Fibroblast of mammary gland (primary cell): ENCODE measurements around the gene TNS3.

ENCODE experiments used
- DNase-seq: peaks from one replicate; pipeline ENCODE4 v3.0.0-alpha.2; 2010; ENCODE audit warnings: low read depth
- H3K4me3 ChIP-seq: 2 replicates; pipeline ENCODE4 v1.5.1; 2011; ENCODE audit warnings: low read depth, mild to moderate bottlenecking, low read length, moderate library complexity; ENCODE audit not compliant: control insufficient read depth
- TF ChIP-seq, protein P1 (sequence below): conservative IDR thresholded peaks from 2 replicates; pipeline ENCODE4 v1.5.1; 2011; ENCODE audit warnings: low read depth, low read length, inconsistent platforms; ENCODE audit not compliant: control insufficient read depth, insufficient read depth

TNS3 gene

DNA sequence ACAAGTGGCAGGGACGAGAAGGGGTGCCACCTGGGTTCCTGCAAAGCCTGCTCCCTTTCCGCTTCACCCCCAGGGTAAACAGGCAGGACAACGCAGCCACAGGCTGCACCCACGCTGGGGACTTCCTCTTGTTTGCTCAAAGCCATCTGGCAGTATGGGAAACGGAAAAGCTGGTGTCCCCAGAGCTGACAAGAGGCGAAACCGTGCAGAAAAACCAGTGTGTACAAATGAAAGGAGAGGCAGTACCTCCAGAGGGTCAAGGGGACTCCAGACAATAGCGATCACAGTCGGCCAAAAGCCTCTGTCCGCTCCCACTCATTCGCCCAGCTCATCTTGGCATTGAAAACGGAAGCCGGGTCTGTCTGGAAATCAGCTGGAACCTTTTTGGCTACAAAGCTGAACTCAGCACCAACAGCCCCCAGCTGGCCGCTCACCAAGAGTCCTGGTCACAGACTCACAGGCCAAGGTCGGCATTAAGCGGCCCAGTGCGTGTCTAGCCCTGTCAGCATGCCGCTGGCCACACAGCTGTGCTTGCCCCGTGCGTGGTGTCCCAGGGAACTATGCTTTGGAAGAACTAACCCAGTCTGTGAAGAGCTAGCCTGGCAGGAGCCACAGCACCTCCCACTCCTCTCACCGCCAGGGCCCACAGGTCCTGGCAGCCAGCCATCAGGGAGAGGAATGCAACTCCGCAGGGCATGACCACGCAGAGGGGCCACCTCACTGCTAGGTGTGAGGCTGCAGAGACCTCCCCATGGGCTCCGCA is 10.4 kb downstream of the TNS3 start:
- TF ChIP-seq, protein P1, sequence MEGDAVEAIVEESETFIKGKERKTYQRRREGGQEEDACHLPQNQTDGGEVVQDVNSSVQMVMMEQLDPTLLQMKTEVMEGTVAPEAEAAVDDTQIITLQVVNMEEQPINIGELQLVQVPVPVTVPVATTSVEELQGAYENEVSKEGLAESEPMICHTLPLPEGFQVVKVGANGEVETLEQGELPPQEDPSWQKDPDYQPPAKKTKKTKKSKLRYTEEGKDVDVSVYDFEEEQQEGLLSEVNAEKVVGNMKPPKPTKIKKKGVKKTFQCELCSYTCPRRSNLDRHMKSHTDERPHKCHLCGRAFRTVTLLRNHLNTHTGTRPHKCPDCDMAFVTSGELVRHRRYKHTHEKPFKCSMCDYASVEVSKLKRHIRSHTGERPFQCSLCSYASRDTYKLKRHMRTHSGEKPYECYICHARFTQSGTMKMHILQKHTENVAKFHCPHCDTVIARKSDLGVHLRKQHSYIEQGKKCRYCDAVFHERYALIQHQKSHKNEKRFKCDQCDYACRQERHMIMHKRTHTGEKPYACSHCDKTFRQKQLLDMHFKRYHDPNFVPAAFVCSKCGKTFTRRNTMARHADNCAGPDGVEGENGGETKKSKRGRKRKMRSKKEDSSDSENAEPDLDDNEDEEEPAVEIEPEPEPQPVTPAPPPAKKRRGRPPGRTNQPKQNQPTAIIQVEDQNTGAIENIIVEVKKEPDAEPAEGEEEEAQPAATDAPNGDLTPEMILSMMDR, result no peak
- no peak overlapping the region for H3K4me3 ChIP-seq
- DNase-seq, result peak; percentile 72

DNA sequence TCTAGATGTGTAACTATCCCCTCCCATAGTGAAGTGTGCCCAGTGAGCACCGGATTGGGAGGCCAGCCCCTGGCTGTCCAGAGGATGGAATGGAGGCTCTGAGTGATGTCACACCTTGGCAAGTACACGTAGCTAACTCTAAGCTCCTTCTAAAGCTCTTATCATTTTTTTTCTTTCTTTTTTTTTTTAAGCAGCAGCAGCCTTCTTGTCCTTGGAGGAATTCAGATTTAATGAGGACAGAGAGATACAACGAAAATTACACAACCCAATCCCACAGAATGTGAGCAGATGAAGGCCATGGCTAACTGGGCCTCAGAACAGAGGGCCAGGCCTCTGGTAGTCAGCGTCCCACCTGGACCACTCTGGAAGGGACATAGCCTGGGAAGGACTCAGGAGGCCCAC is 11.3 kb downstream of the TNS3 start:
- peak; percentile 56 for DNase-seq
- H3K4me3 ChIP-seq, result no peak overlapping the region
- TF ChIP-seq, protein P1, result no peak

DNA sequence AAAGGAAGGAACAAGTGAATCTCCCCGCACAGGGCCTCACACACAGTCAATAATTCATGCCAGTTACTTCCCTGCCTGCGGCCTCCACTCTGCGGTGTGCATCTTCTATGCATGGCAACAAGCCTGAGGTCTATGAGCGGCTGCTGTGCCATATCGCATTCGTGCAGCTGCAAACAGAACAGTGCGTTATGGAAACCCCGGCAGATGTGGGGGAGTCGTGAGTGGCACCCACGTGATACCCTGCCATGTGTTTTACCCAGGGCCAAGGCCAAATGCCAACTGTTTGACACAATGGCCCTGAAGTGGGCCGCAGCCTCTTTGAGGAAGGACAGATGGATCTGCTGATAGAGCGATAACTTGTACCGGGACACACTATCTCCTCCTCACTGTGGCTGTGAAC is 13.4 kb downstream of the TNS3 start:
- no peak for DNase-seq
- no peak overlapping the region for H3K4me3 ChIP-seq
- TF ChIP-seq, protein P1, result no peak

DNA sequence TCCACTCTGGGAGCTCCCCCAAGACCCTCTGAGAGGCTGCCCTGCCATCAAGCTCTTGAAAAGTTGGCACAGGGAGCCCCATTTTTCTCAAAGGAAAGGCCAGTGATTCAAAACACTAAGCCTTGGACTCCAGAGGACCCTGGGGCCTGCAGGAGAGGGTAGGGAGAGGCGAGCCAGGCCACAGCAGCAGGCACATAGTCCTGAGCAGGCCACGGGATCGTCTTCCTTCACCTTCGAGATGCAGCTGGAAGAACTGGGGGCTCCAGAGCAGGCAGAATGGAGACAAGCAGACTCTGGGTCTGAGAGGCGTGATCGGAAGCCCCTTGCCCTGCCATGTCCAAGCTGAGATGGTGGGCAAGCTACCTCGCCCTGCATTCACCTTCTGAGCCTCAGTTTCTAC is 13.9 kb downstream of the TNS3 start:
- no peak overlapping the region for H3K4me3 ChIP-seq
- TF ChIP-seq, protein P1, result no peak
- DNase-seq, result no peak

DNA sequence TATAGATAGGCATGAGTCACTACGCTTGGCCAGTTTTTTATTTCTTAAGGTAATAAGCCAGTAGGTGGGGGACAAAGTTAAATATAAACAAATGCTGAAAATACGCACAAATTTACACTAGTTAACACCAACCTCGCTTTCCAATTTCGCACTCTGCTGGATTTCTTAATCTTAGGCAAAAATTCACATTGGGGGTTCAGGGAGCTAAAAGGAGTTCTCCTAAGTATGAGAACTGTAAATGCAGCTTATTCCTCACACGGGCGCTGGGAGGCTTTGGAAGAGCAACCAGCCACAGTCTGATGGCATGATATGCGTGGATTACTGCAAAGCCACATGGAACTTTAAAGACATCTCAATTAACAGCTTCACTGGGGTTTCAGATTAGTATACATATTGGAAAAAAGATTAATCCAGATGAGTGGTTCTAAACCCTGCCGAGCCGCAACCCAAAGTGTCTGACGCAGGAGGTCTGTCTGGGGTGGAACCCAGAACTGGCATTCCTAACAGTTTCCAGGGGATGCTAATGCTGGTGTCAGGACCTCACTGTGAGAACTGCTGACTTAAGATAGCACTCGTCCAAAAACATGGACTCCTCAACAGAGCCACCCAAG is 16.2 kb downstream of the TNS3 start:
- H3K4me3 ChIP-seq, result no peak overlapping the region
- DNase-seq, result no peak
- TF ChIP-seq, protein P1, result no peak

DNA sequence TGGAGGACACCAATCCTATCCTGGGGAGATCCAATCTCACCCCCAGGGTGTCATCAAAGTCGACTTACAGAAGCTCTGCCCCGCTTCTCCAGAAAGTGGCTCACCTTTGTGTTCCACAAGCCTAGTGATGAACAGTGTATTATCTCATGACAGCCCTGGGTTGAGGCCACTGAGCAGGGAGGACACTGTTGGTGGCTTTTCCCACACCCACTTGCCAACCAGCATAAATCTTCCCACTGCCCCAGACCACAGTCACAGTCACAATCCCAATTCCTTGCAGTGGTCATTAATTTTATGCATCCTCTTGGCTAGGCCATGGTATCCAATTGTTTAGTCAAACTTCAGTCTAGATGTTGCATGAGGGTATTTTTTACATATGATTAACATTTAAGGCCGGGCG is 18.4 kb downstream of the TNS3 start:
- no peak overlapping the region for H3K4me3 ChIP-seq
- TF ChIP-seq, protein P1, result no peak
- no peak for DNase-seq
